HG03159 (cell line): Measurements from ENCODE around the gene AIFM2.

Experiments used
- ATAC-seq: cut with Tn5 transposase; IDR thresholded peaks from one replicate; pipeline ENCODE4 v1.9.1; 2021; ENCODE audit warnings: mild to moderate bottlenecking, moderate library complexity; ENCODE audit not compliant: unreplicated experiment

Gene AIFM2

GRCh38 chr10:70146489-70147258 is 14.0 kb upstream of the AIFM2 start, which contains the start of gene TYSND1:
TYSND1 (minus strand) TSS chr10:70146700; CDS start chr10:70146586, 114 bp downstream.
- ATAC-seq, result peak; percentile 88

- ATAC-seq, result peak; percentile 57
Observed at GRCh38 chr10:70145666-70146488, 13.3 kb upstream of the AIFM2 start.

GRCh38 chr10:70145166-70145665 is 12.6 kb upstream of the AIFM2 start:
- ATAC-seq, result peak; percentile 8

- ATAC-seq, result no peak
Observed at GRCh38 chr10:70144372-70145110, 11.9 kb upstream of the AIFM2 start.

- no peak for ATAC-seq
Observed at GRCh38 chr10:70142555-70142954, 9.9 kb upstream of the AIFM2 start.

- ATAC-seq, result no peak
Observed at GRCh38 chr10:70140297-70140696, 7.7 kb upstream of the AIFM2 start.

- ATAC-seq, result no peak
Observed at GRCh38 chr10:70139997-70140250, 7.3 kb upstream of the AIFM2 start.

GRCh38 chr10:70139151-70139996 is 6.7 kb upstream of the AIFM2 start:
- ATAC-seq, result no peak

GRCh38 chr10:70137927-70138883 is 5.6 kb upstream of the AIFM2 start:
- no peak for ATAC-seq

GRCh38 chr10:70137135-70137534 is 4.5 kb upstream of the AIFM2 start:
- no peak for ATAC-seq

- no peak for ATAC-seq
Observed at GRCh38 chr10:70135684-70136083, 3.1 kb upstream of the AIFM2 start.

- no peak for ATAC-seq
Observed at GRCh38 chr10:70135046-70135445, 2.4 kb upstream of the AIFM2 start.

GRCh38 chr10:70131560-70131937 is 1.1 kb downstream of the AIFM2 start:
- no peak for ATAC-seq

- no peak for ATAC-seq
Observed at GRCh38 chr10:70130878-70131559, 1.6 kb downstream of the AIFM2 start.

GRCh38 chr10:70126700-70127395 is 5.8 kb downstream of the AIFM2 start:
- no peak for ATAC-seq

- ATAC-seq, result no peak
Observed at GRCh38 chr10:70125918-70126552, 6.6 kb downstream of the AIFM2 start.

GRCh38 chr10:70124918-70125317 is 7.7 kb downstream of the AIFM2 start:
- no peak for ATAC-seq

- ATAC-seq, result no peak
Observed at GRCh38 chr10:70124415-70124814, 8.2 kb downstream of the AIFM2 start.
